ENCODE data around the gene CYSLTR1. TPM values are rescaled to one million over a fixed set of nuclear protein-coding genes. Genes with fewer than 3 reads are reported as not detected.
"Not testable (repeated sequence)": the region's sequence is repeated elsewhere in the genome, so short reads cannot be mapped to it uniquely, and the experiment has no call there.

The CYSLTR1 gene
- total and polyA plus RNA-seq, 2 of the 4 experiments (the other 2 are of a cell fraction), result not detected

DNA sequence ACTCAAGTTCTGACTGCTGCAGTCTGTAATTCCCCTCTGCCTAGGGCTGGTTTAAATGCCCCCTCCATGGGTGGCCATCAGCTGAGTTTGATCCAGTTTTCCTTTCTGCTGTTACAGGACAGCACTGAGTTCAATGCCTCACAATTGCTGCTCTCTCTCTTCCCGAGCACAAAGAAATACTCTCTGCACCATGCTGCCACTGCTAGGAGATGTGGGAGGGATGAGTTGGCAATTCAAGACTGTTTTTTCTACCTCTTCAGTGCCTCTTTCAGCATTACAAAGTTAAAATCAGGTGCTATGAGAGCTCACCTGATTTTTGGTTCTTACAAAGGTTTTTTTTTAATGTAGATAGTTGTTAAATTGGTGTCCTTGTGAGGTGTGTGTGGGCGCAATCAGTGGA, 24.3 kb downstream of the CYSLTR1 start:
- Histone ChIP-seq H2AK9ac (replicated peaks; ENCODE audit: low read depth, low read length, poor library complexity) (no peak overlapping the region), H2BK15ac (ENCODE audit: low read depth, low read length) (no peak overlapping the region), H3K14ac (replicated peaks; ENCODE audit: low read depth, low read length) (no peak overlapping the region), H4K5ac (ENCODE audit: low read depth, low read length) (no peak overlapping the region), H3K4me2 (ENCODE audit: low read depth, low read length) (no peak overlapping the region), H2BK20ac (ENCODE audit: low read depth, low read length) (no peak overlapping the region), H4K91ac (ENCODE audit: insufficient read depth, low read depth, low read length) (no peak overlapping the region), H3K27ac (ENCODE audit: insufficient read depth, low read length) (no peak overlapping the region), H3K27me3 (ENCODE audit: control insufficient read depth, insufficient read depth, low read length) (no peaks in the 10 kb centered on the region), H3K4me1 (ENCODE audit: control insufficient read depth, insufficient read depth, low read length) (no peaks in the 10 kb centered on the region), H3K23ac (ENCODE audit: low read depth, low read length) (no peak overlapping the region), H2AFZ (replicated peaks; ENCODE audit: low read length, poor library complexity) (no peak overlapping the region), H3K56ac (ENCODE audit: extremely low read depth, insufficient read depth, low read length) (no peak overlapping the region), H4K20me1 (ENCODE audit: insufficient read depth, low read length) (no peaks in the 10 kb centered on the region), H2AK5ac (ENCODE audit: low read depth, low read length) (no peak overlapping the region), H3K4ac (ENCODE audit: low read depth, low read length) (no peak overlapping the region), H3K9ac (ENCODE audit: low read depth, low read length) (no peak overlapping the region), H3K36me3 (ENCODE audit: control insufficient read depth, insufficient read depth, low read length) (no peaks in the 10 kb centered on the region), H3K4me3 (ENCODE audit: insufficient read depth, low read depth, low read length) (no peak overlapping the region), H3K79me1 (ENCODE audit: low read depth in 1 of 2, low read length in 2 of 2) (no peaks in the 10 kb centered on the region), H3K9me3 (ENCODE audit: control insufficient read depth, insufficient read depth, low read length) (no peaks in the 10 kb centered on the region; the same call in 1 of the 2 replicates), H2BK5ac (ENCODE audit: low read depth, low read length, poor library complexity, severe bottlenecking) (no peak overlapping the region), H4K8ac (ENCODE audit: low read depth in 2 of 2, low read length in 2 of 2) (no peak overlapping the region), H3K9me1 (ENCODE audit: insufficient read depth, low read length) (no peaks in the 10 kb centered on the region), H2BK120ac (ENCODE audit: low read depth, low read length) (no peak overlapping the region), H3K18ac (ENCODE audit: low read depth, low read length) (no peak overlapping the region)
- intact Hi-C loops (cut with micrococcal nuclease), result no loop called here
- CTCF ChIA-PET, result no interaction called here
- dilution Hi-C loops (cut with HindIII; ENCODE audit: low sequenced_read_pairs, unreplicated experiment), result no loop called here
- POLR2A ChIA-PET (ENCODE audit: unreplicated experiment), result no interaction called here
- in situ Hi-C loops (cut with MboI; ENCODE audit: low sequenced_read_pairs), result no loop called here
- no peak for DNase-seq
- no TSS peak for BruUV-seq (replicated peaks)
- TF ChIP-seq MAZ (IDR thresholded peaks at IDR 0.05; ENCODE audit: borderline replicate concordance, low read depth, low read length), result no peak
- no peak for TF ChIP-seq ELK1 (IDR thresholded peaks at IDR 0.05; ENCODE audit: borderline replicate concordance, low read depth, low read length)
- TF ChIP-seq CEBPB (IDR thresholded peaks at IDR 0.05; ENCODE audit: low read depth, low read length), result no peak
- no peak for TF ChIP-seq MXI1 (IDR thresholded peaks at IDR 0.05; ENCODE audit: borderline replicate concordance, low read depth, low read length)
- WGBS, 2 experiments (ENCODE audit: extremely low coverage in 2 of 2, insufficient read length in 1 of 2), result no CpG with 5 or more reads among the region's 2 CpGs
- no peak for ATAC-seq (ENCODE audit: low read depth)

DNA sequence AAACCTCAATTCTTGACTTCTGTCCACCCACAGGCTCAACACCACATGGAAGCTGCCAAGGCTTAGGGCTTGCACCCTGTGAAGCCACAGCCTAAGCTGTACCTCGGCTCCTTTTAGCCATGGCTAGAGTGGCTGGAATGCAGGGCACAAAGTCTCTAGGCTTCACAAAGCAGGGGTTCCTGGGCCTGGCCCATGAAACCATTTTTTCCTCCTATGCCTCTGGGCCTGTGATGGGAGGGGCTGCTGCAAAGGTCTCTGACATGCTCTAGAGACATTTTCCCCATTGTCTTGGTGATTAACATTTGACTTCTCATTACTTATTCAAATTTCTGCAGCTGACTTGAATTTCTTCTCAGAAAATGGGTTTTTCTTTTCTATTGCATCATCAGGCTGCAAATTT, 26.5 kb downstream of the CYSLTR1 start:
- H2BK20ac ChIP-seq (ENCODE audit: low read depth, low read length); DNase-seq; H3K4ac ChIP-seq (ENCODE audit: low read depth, low read length); H3K4me2 ChIP-seq (ENCODE audit: low read depth, low read length); H3K79me1 ChIP-seq (ENCODE audit: low read depth in 1 of 2, low read length in 2 of 2); H3K14ac ChIP-seq (replicated peaks; ENCODE audit: low read depth, low read length); H4K8ac ChIP-seq (ENCODE audit: low read depth in 2 of 2, low read length in 2 of 2); H3K23ac ChIP-seq (ENCODE audit: low read depth, low read length); intact Hi-C loops (cut with micrococcal nuclease); H3K4me1 ChIP-seq (ENCODE audit: control insufficient read depth, insufficient read depth, low read length); H3K36me3 ChIP-seq (ENCODE audit: control insufficient read depth, insufficient read depth, low read length); H3K18ac ChIP-seq (ENCODE audit: low read depth, low read length); H2AK5ac ChIP-seq (ENCODE audit: low read depth, low read length); H3K27me3 ChIP-seq (ENCODE audit: control insufficient read depth, insufficient read depth, low read length); H3K27ac ChIP-seq (ENCODE audit: insufficient read depth, low read length); POLR2A ChIA-PET (ENCODE audit: unreplicated experiment); H3K9me3 ChIP-seq (ENCODE audit: control insufficient read depth, insufficient read depth, low read length); H2BK120ac ChIP-seq (ENCODE audit: low read depth, low read length); H2BK15ac ChIP-seq (ENCODE audit: low read depth, low read length); H2AK9ac ChIP-seq (replicated peaks; ENCODE audit: low read depth, low read length, poor library complexity); H3K56ac ChIP-seq (ENCODE audit: extremely low read depth, insufficient read depth, low read length); H4K91ac ChIP-seq (ENCODE audit: insufficient read depth, low read depth, low read length); CTCF ChIA-PET; ATAC-seq (ENCODE audit: low read depth); H2BK5ac ChIP-seq (ENCODE audit: low read depth, low read length, poor library complexity, severe bottlenecking); H4K20me1 ChIP-seq (ENCODE audit: insufficient read depth, low read length); H2AFZ ChIP-seq (replicated peaks; ENCODE audit: low read length, poor library complexity); H4K5ac ChIP-seq (ENCODE audit: low read depth, low read length); H3K4me3 ChIP-seq (ENCODE audit: insufficient read depth, low read depth, low read length); H3K9ac ChIP-seq (ENCODE audit: low read depth, low read length); H3K9me1 ChIP-seq (ENCODE audit: insufficient read depth, low read length); in situ Hi-C loops (cut with MboI; ENCODE audit: low sequenced_read_pairs); dilution Hi-C loops (cut with HindIII; ENCODE audit: low sequenced_read_pairs, unreplicated experiment); BruUV-seq (replicated peaks): not testable (repeated sequence)
- 43% methylated on average over 1 of the region's 1 CpG; no CpG with 5 or more reads in 1 of the 2 experiments for WGBS, 2 experiments (ENCODE audit: extremely low coverage in 2 of 2, insufficient read length in 1 of 2)
